ENCODE data around the gene TBL3. TPM values are rescaled to one million over a fixed set of nuclear protein-coding genes. Genes with fewer than 3 reads are reported as not detected.

The TBL3 gene
- total RNA-seq, 1 experiment from 2014 or later = 26.8 TPM

- peak within 1 kb of the TSS; percentile 78 for H3K4me3 Mint-ChIP-seq (ENCODE audit: unreplicated experiment)
- peak within 1 kb of the TSS; percentile 95 for H3K27ac Mint-ChIP-seq (ENCODE audit: low read depth, unreplicated experiment)
- no peak for DNase-seq (ENCODE audit: unreplicated experiment)
- TF ChIP-seq CTCF (IDR thresholded peaks at IDR 0.05; ENCODE audit: unreplicated experiment) = no peak
- CTCF ChIA-PET = interaction anchor here (0.6 to 1.4 kb wide), 4 partner anchors 14 to 237 kb away, joined by 3 to 7 read pairs (median 3); no protein-coding TSS in a partner anchor
- no peaks in the 10 kb centered on the region for H3K27me3 Mint-ChIP-seq (ENCODE audit: insufficient read depth, unreplicated experiment)
- peaks cover 46% of the 10 kb centered on the region for H3K36me3 Mint-ChIP-seq (ENCODE audit: insufficient read depth, unreplicated experiment)
- POLR2A ChIA-PET = interaction anchor here (0.5 to 8.9 kb wide), 12 partner anchors 14 to 497 kb away, joined by 3 to 72 read pairs (median 21); partner anchors contain the start of genes FAHD1, HAGH, NOXO1 and NUBP2
- peaks cover 15% of the 10 kb centered on the region for H3K4me1 Mint-ChIP-seq (ENCODE audit: insufficient read depth, unreplicated experiment)
- intact Hi-C loops (cut with micrococcal nuclease) = no loop called here
- no peaks in the 10 kb centered on the region for H3K9me3 Mint-ChIP-seq (ENCODE audit: unreplicated experiment)
- BruUV-seq (replicated peaks) = no TSS peak
Measured at GRCh38 chr16:1966460-1966859, 5.4 kb upstream of the TBL3 start, which contains the start of gene RNF151. RNF151 (plus strand) TSS chr16:1966856; CDS start chr16:1966882, 26 bp downstream.

- TF ChIP-seq CTCF (IDR thresholded peaks at IDR 0.05; ENCODE audit: unreplicated experiment) = no peak
- POLR2A ChIA-PET = interaction anchor here (1.0 kb wide), 1 partner anchor 15 kb away, joined by 5 read pairs; the partner anchor contains the start of gene GFER
- H3K27me3 Mint-ChIP-seq (ENCODE audit: insufficient read depth, unreplicated experiment) = no peaks in the 10 kb centered on the region
- H3K9me3 Mint-ChIP-seq (ENCODE audit: unreplicated experiment) = no peaks in the 10 kb centered on the region
- DNase-seq (ENCODE audit: unreplicated experiment) = no peak
- CTCF ChIA-PET = no interaction called here
- no TSS peak for BruUV-seq (replicated peaks)
- no peak overlapping the region for H3K4me3 Mint-ChIP-seq (ENCODE audit: unreplicated experiment)
- H3K27ac Mint-ChIP-seq (ENCODE audit: low read depth, unreplicated experiment) = no peak overlapping the region
- intact Hi-C loops (cut with micrococcal nuclease) = no loop called here
- peaks cover 31% of the 10 kb centered on the region for H3K36me3 Mint-ChIP-seq (ENCODE audit: insufficient read depth, unreplicated experiment)
- peaks cover 18% of the 10 kb centered on the region for H3K4me1 Mint-ChIP-seq (ENCODE audit: insufficient read depth, unreplicated experiment)
Measured at GRCh38 chr16:1968146-1968953, 3.5 kb upstream of the TBL3 start.

GRCh38 chr16:1972490-1972877 is 631 bp downstream of the TBL3 start:
- CTCF ChIA-PET = interaction anchor here (0.7 to 0.8 kb wide), 2 partner anchors 10 to 107 kb away, joined by 3 to 5 read pairs; no protein-coding TSS in a partner anchor
- intact Hi-C loops (cut with micrococcal nuclease) = no loop called here
- H3K27me3 Mint-ChIP-seq (ENCODE audit: insufficient read depth, unreplicated experiment) = no peaks in the 10 kb centered on the region
- TF ChIP-seq CTCF (IDR thresholded peaks at IDR 0.05; ENCODE audit: unreplicated experiment) = no peak
- POLR2A ChIA-PET = interaction anchor here (0.9 to 2.7 kb wide), 14 partner anchors 8 to 190 kb away, joined by 3 to 35 read pairs (median 8); partner anchors contain the start of genes GFER, NDUFB10, NTHL1 and NUBP2
- BruUV-seq (replicated peaks) = no TSS peak
- H3K4me3 Mint-ChIP-seq (ENCODE audit: unreplicated experiment) = peak overlapping the region; percentile 92
- peaks cover 14% of the 10 kb centered on the region for H3K36me3 Mint-ChIP-seq (ENCODE audit: insufficient read depth, unreplicated experiment)
- H3K4me1 Mint-ChIP-seq (ENCODE audit: insufficient read depth, unreplicated experiment) = peaks cover 13% of the 10 kb centered on the region
- H3K27ac Mint-ChIP-seq (ENCODE audit: low read depth, unreplicated experiment) = peak overlapping the region; percentile 84
- H3K9me3 Mint-ChIP-seq (ENCODE audit: unreplicated experiment) = no peaks in the 10 kb centered on the region
- DNase-seq (ENCODE audit: unreplicated experiment) = no peak

GRCh38 chr16:1973461-1974156 is 1.8 kb downstream of the TBL3 start:
- peaks cover 13% of the 10 kb centered on the region for H3K4me1 Mint-ChIP-seq (ENCODE audit: insufficient read depth, unreplicated experiment)
- peaks cover 21% of the 10 kb centered on the region for H3K36me3 Mint-ChIP-seq (ENCODE audit: insufficient read depth, unreplicated experiment)
- CTCF ChIA-PET = interaction anchor here (0.8 to 1.3 kb wide), 2 partner anchors 9 to 10 kb away, joined by 3 read pairs; no protein-coding TSS in a partner anchor
- no peaks in the 10 kb centered on the region for H3K27me3 Mint-ChIP-seq (ENCODE audit: insufficient read depth, unreplicated experiment)
- POLR2A ChIA-PET = interaction anchor here (0.9 to 1.5 kb wide), 2 partner anchors 9 to 10 kb away, joined by 3 to 9 read pairs; partner anchors contain the start of genes GFER and RPS2
- no TSS peak for BruUV-seq (replicated peaks)
- no peaks in the 10 kb centered on the region for H3K9me3 Mint-ChIP-seq (ENCODE audit: unreplicated experiment)
- peak overlapping the region; percentile 92 for H3K4me3 Mint-ChIP-seq (ENCODE audit: unreplicated experiment)
- no peak overlapping the region for H3K27ac Mint-ChIP-seq (ENCODE audit: low read depth, unreplicated experiment)
- no peak for DNase-seq (ENCODE audit: unreplicated experiment)
- intact Hi-C loops (cut with micrococcal nuclease) = no loop called here
- TF ChIP-seq CTCF (IDR thresholded peaks at IDR 0.05; ENCODE audit: unreplicated experiment) = no peak

All from MCF 10A (cell line).